AG09319 (cell line): ENCODE data around the gene CTSW.

Experiments used
- DNase-seq: peaks from one replicate; pipeline ENCODE4 v3.0.0-alpha.2; 2010; ENCODE audit warnings: low read depth; ENCODE audit errors: extremely low read depth
- CTCF ChIP-seq: IDR thresholded peaks from 2 replicates; pipeline ENCODE4 v1.5.1; 2011; ENCODE audit warnings: low read depth, mild to moderate bottlenecking, inconsistent platforms, low read length, moderate library complexity

CTSW gene

GRCh38 chr11:65852508-65853245, 27.0 kb upstream of the CTSW start:
- TF ChIP-seq CTCF, result no peak
- no peak for DNase-seq

GRCh38 chr11:65853246-65853979, 26.2 kb upstream of the CTSW start:
- TF ChIP-seq CTCF, result no peak
- DNase-seq, result no peak

GRCh38 chr11:65854161-65854592, 25.5 kb upstream of the CTSW start:
- no peak for TF ChIP-seq CTCF
- DNase-seq, result no peak

- no peak for TF ChIP-seq CTCF
- DNase-seq, result no peak
Observed at GRCh38 chr11:65854852-65855837, 24.5 kb upstream of the CTSW start.

- no peak for DNase-seq
- TF ChIP-seq CTCF, result no peak
Observed at GRCh38 chr11:65855927-65856363, 23.7 kb upstream of the CTSW start.

- no peak for DNase-seq
- TF ChIP-seq CTCF, result no peak
Observed at GRCh38 chr11:65856689-65857499, 22.7 kb upstream of the CTSW start.
